Left ventricle myocardium superior (tissue), 1 donor: ENCODE results near the gene ELF5. TPM values are rescaled to one million over a fixed set of nuclear protein-coding genes. Genes with fewer than 3 reads are reported as not detected.

Experiments
- ATAC-seq: fragments of 200-7000 bp; cut with Tn5 transposase; one replicate; pipeline ENCODE4 v1.9.1; 2020; ENCODE audit warnings: mild to moderate bottlenecking, moderate library complexity
- DNase-seq: peaks from one replicate; pipeline ENCODE4 v3.0.0-alpha.2; 2020
- intact Hi-C: fragments of 100-400 bp; cut with micrococcal nuclease; formaldehyde crosslinking; loops from one replicate; pipeline ENCODE4 v1.11.0; 2022
- total RNA-seq: library from RNA; stranded (reverse); fragmentation: NEBNext Ultra II Directional; extraction: Animal tissue kit (Norgen Biotek cat#: 25700); gene quantifications from one replicate; pipeline ENCODE4 v1.2.1, GENCODE V29; 2021
- donor health status: DM: no; HTN: yes; CAD: no; lungs with severe emphysema.

Gene ELF5
- total RNA-seq, 1 donor from 2014 or later, result not detected

- ATAC-seq, result no peak
- intact Hi-C loops, result loop anchor here (5.0 kb wide), 1 partner anchor 634 kb away; no protein-coding TSS in a partner anchor
- no peak for DNase-seq
These were observed 17.7 kb downstream of the ELF5 start for GRCh38 chr11:34495724-34496377.

GRCh38 chr11:34495239-34495723, 18.3 kb downstream of the ELF5 start:
- no peak for DNase-seq
- intact Hi-C loops, result loop anchor here (5.0 kb wide), 1 partner anchor 633 kb away; no protein-coding TSS in a partner anchor
- ATAC-seq, result no peak

- DNase-seq (no peak), ATAC-seq (no peak)
- intact Hi-C loops, result no loop called here
These were observed 19.5 kb downstream of the ELF5 start for GRCh38 chr11:34493926-34494595.

GRCh38 chr11:34493468-34493867, 20.1 kb downstream of the ELF5 start:
- intact Hi-C loops, result no loop called here
- no peak for DNase-seq

GRCh38 chr11:34492806-34493414, 20.7 kb downstream of the ELF5 start:
- DNase-seq, result peak; percentile 64
- ATAC-seq, result peak; percentile 43
- intact Hi-C loops, result no loop called here

More at GRCh38 chr11:34493468-34493867, 20.1 kb downstream of the ELF5 start:
- no peak for ATAC-seq

GRCh38 chr11:34490304-34490703, 23.3 kb downstream of the ELF5 start:
- DNase-seq (no peak), ATAC-seq (no peak)
- intact Hi-C loops, result no loop called here

- DNase-seq (no peak), ATAC-seq (no peak)
- intact Hi-C loops, result no loop called here
These were observed 24.6 kb downstream of the ELF5 start for GRCh38 chr11:34488855-34489557.

- no peak for DNase-seq
- intact Hi-C loops, result no loop called here
- ATAC-seq, result no peak
These were observed 26.2 kb downstream of the ELF5 start for GRCh38 chr11:34487430-34487829.

- DNase-seq (no peak), ATAC-seq (no peak)
- intact Hi-C loops, result no loop called here
These were observed 30.3 kb downstream of the ELF5 start for GRCh38 chr11:34483106-34483874.

GRCh38 chr11:34481307-34481706, 32.3 kb downstream of the ELF5 start:
- no peak for DNase-seq
- intact Hi-C loops, result no loop called here
- no peak for ATAC-seq

- DNase-seq, result no peak
- no peak for ATAC-seq
- intact Hi-C loops, result no loop called here
These were observed 33.3 kb downstream of the ELF5 start for GRCh38 chr11:34480314-34480713.

- ATAC-seq (no peak), DNase-seq (no peak)
- intact Hi-C loops, result no loop called here
These were observed 34.5 kb downstream of the ELF5 start for GRCh38 chr11:34478845-34479663.

GRCh38 chr11:34476849-34477248, 36.7 kb downstream of the ELF5 start:
- ATAC-seq (no peak), DNase-seq (no peak)
- intact Hi-C loops, result no loop called here

- intact Hi-C loops, result no loop called here
- DNase-seq (no peak), ATAC-seq (no peak)
These were observed 37.9 kb downstream of the ELF5 start for GRCh38 chr11:34475656-34476055.

GRCh38 chr11:34473603-34474169, 39.9 kb downstream of the ELF5 start:
- intact Hi-C loops, result no loop called here
- DNase-seq (no peak), ATAC-seq (no peak)

- peak; percentile 29 for ATAC-seq
- intact Hi-C loops, result no loop called here
- DNase-seq, result no peak
These were observed 45.3 kb downstream of the ELF5 start for GRCh38 chr11:34468209-34468841.

GRCh38 chr11:34466802-34467488, 46.6 kb downstream of the ELF5 start:
- intact Hi-C loops, result no loop called here
- DNase-seq (no peak), ATAC-seq (no peak)
